Osteocyte (in vitro differentiated cells): ENCODE results near the gene CORO2B. TPM values are rescaled to one million over a fixed set of nuclear protein-coding genes. Genes with fewer than 3 reads are reported as not detected.

Experiments
- DNase-seq: peaks from one replicate; pipeline ENCODE4 v3.0.0; 2021; ENCODE audit warnings: mixed read lengths; ENCODE audit not compliant: unreplicated experiment; ENCODE audit errors: extremely low spot score
- H3K27ac Mint-ChIP-seq: one replicate; pipeline ENCODE4 v1.8.0; 2021; ENCODE audit warnings: mild to moderate bottlenecking, mixed read lengths; ENCODE audit not compliant: unreplicated experiment
- H3K27me3 Mint-ChIP-seq: one replicate; pipeline ENCODE4 v1.8.0; 2021; ENCODE audit warnings: mixed read lengths; ENCODE audit not compliant: unreplicated experiment
- H3K36me3 Mint-ChIP-seq: one replicate; pipeline ENCODE4 v1.8.0; 2021; ENCODE audit warnings: mixed read lengths; ENCODE audit not compliant: unreplicated experiment
- H3K4me1 Mint-ChIP-seq: one replicate; pipeline ENCODE4 v1.8.0; 2021; ENCODE audit warnings: mixed read lengths; ENCODE audit not compliant: unreplicated experiment
- H3K4me3 Mint-ChIP-seq: one replicate; pipeline ENCODE4 v1.8.0; 2021; ENCODE audit warnings: mild to moderate bottlenecking, moderate library complexity, mixed read lengths; ENCODE audit not compliant: unreplicated experiment
- H3K9me3 Mint-ChIP-seq: one replicate; pipeline ENCODE4 v1.8.0; 2021; ENCODE audit warnings: mixed read lengths; ENCODE audit not compliant: unreplicated experiment
- total RNA-seq: library from RNA; stranded (reverse); gene quantifications from 2 replicates; pipeline ENCODE4 v1.2.1, GENCODE V29; 2021
- TF ChIP-seq, protein P1 (sequence below): fragments of 200-600 bp; sonication (generic); IDR thresholded peaks from 2 replicates; pipeline ENCODE4 v1.5.0; 2021; ENCODE audit warnings: antibody characterized with exemption, mild to moderate bottlenecking, moderate library complexity

The CORO2B gene
- total RNA-seq, 1 donor from 2014 or later, result 22.6 TPM

DNA sequence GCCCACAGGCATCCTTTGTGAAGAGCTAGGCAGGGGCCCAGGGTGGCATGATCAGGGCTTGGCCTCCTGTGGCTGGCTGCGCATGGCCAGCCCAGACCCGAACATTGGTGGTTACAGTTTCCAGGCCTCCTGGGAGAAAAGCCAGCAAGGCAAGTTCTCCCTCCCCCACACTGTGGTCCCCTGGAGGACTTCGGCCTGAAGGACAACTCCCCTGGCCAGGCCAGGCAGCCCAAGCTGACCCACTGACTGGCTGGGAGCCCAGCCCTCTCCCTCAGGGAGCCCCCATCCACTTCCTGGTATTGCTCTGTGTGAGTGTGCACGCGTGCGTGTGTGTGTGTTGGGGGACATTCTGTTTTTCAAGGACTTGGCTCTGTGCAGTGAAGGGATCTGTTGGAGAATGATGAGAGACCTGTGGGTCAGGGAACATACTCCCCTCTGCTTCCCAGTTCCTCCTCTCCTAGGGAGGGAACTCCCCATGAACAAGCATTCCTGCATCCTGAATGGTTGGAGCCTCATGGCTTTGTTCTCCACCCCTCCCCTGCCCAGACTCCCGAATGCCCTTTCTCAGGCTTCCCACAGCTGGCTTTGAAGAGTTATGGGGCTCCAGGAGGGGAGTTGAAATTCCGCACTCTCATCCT lies 29.5 kb downstream of the CORO2B start:
- no peak overlapping the region for H3K4me3 Mint-ChIP-seq
- peak overlapping the region; percentile 52 for H3K27ac Mint-ChIP-seq
- H3K4me1 Mint-ChIP-seq, result peaks cover 52% of the 10 kb centered on the region
- H3K9me3 Mint-ChIP-seq, result no peaks in the 10 kb centered on the region
- H3K27me3 Mint-ChIP-seq, result no peaks in the 10 kb centered on the region
- peaks cover 3% of the 10 kb centered on the region for H3K36me3 Mint-ChIP-seq
- DNase-seq, result peak; percentile 87
- TF ChIP-seq, protein P1, sequence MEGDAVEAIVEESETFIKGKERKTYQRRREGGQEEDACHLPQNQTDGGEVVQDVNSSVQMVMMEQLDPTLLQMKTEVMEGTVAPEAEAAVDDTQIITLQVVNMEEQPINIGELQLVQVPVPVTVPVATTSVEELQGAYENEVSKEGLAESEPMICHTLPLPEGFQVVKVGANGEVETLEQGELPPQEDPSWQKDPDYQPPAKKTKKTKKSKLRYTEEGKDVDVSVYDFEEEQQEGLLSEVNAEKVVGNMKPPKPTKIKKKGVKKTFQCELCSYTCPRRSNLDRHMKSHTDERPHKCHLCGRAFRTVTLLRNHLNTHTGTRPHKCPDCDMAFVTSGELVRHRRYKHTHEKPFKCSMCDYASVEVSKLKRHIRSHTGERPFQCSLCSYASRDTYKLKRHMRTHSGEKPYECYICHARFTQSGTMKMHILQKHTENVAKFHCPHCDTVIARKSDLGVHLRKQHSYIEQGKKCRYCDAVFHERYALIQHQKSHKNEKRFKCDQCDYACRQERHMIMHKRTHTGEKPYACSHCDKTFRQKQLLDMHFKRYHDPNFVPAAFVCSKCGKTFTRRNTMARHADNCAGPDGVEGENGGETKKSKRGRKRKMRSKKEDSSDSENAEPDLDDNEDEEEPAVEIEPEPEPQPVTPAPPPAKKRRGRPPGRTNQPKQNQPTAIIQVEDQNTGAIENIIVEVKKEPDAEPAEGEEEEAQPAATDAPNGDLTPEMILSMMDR, result no peak

DNA sequence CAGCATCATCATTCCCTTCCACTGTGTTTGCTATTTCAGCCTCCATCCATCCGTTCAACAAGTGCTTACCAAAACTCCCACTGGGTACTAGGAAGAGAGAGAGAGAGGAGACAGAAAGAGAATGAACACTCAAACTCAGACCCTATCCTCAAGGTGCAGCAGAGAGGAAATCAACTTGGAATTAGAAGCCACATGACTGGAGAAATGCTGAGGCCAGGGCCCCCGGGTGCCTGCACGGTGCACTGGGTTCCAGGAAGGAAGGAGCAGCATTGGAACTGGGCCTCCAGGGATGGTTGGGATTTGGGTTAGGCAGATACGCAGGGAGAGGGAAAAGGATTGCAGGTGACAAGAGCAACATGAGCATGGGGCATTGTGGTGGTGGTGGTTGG lies 30.0 kb downstream of the CORO2B start:
- Mint-ChIP-seq H3K27ac (peak overlapping the region; percentile 52), H3K36me3 (peaks cover 3% of the 10 kb centered on the region), H3K9me3 (no peaks in the 10 kb centered on the region), H3K4me3 (no peak overlapping the region), H3K27me3 (no peaks in the 10 kb centered on the region), H3K4me1 (peaks cover 52% of the 10 kb centered on the region)
- TF ChIP-seq, protein P1, result no peak
- no peak for DNase-seq

DNA sequence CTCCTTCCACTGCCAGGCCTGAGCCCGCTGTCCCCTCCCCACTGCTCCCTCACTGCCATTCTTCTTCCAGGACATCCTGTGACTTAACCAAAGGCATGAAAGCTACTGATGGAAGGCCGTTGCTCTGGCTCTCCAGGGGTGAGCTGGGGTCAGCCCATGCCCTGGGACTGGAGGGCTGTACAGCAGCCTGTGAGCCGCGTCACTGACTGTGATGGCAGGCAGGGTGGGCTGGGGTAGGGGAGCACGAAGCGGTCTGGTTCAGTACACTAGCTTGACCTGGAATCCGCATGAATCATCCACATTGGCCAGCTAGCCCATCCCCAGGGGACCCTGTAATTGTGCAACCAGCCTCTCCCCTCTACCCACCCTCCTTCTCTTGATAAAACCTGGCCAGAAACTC lies 30.8 kb downstream of the CORO2B start:
- TF ChIP-seq, protein P1, result no peak
- H3K36me3 Mint-ChIP-seq, result peaks cover 3% of the 10 kb centered on the region
- H3K4me3 Mint-ChIP-seq, result no peak overlapping the region
- H3K27ac Mint-ChIP-seq, result peak overlapping the region; percentile 19
- peaks cover 55% of the 10 kb centered on the region for H3K4me1 Mint-ChIP-seq
- no peak for DNase-seq
- H3K9me3 Mint-ChIP-seq, result no peaks in the 10 kb centered on the region
- no peaks in the 10 kb centered on the region for H3K27me3 Mint-ChIP-seq

DNA sequence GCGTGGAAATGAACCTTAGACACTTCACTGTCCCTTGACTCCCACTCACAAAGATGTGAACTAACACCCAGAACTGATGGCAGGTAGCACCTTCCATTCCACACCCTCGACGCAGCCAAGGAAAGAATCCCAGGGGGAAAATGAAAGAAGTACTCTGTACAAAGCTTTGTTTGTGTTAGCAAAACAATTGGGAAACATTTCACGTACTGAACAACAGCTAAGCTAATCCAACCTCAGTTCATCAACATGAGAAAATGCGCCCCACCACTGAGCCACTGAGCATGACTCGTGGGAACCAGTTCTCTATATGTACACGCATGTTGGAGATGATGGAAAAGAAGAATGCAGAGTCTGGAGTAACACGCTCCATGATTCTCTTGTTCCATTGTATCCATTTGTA lies 32.0 kb downstream of the CORO2B start:
- TF ChIP-seq, protein P1, result no peak
- Mint-ChIP-seq H3K27me3 (no peaks in the 10 kb centered on the region), H3K27ac (no peak overlapping the region), H3K36me3 (peaks cover 3% of the 10 kb centered on the region), H3K4me3 (no peak overlapping the region), H3K9me3 (no peaks in the 10 kb centered on the region), H3K4me1 (peaks cover 50% of the 10 kb centered on the region)
- no peak for DNase-seq

DNA sequence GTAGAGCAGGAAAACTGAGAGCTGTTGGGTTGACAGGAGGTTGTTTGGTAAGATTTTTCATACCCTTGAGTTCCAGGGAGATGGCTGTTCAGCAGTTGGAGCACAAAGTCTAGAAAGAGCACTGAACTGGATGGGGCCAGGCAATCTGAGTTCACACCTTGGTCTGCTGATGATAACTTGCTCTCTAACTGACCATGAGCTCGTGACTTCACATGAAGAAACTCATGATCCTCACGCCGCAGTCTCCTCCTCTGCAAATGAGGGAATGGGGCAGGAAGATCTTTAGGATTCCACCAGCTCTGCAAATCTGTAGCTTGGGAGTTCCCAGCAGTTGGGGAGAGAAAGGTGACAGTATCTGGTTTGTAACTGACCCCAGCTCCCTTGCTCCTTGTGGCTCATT lies 33.7 kb downstream of the CORO2B start:
- peaks cover 48% of the 10 kb centered on the region for H3K4me1 Mint-ChIP-seq
- H3K27ac Mint-ChIP-seq, result no peak overlapping the region
- no peak for DNase-seq
- no peak overlapping the region for H3K4me3 Mint-ChIP-seq
- TF ChIP-seq, protein P1, result no peak
- no peaks in the 10 kb centered on the region for H3K9me3 Mint-ChIP-seq
- H3K36me3 Mint-ChIP-seq, result peaks cover 3% of the 10 kb centered on the region
- H3K27me3 Mint-ChIP-seq, result no peaks in the 10 kb centered on the region
